ENCODE data around the gene CAPS. TPM values are rescaled to one million over a fixed set of nuclear protein-coding genes. Genes with fewer than 3 reads are reported as not detected.
"Not testable (repeated sequence)": the region's sequence is repeated elsewhere in the genome, so short reads cannot be mapped to it uniquely, and the experiment has no call there.

Gene CAPS
- 10.6 TPM for total RNA-seq

DNA sequence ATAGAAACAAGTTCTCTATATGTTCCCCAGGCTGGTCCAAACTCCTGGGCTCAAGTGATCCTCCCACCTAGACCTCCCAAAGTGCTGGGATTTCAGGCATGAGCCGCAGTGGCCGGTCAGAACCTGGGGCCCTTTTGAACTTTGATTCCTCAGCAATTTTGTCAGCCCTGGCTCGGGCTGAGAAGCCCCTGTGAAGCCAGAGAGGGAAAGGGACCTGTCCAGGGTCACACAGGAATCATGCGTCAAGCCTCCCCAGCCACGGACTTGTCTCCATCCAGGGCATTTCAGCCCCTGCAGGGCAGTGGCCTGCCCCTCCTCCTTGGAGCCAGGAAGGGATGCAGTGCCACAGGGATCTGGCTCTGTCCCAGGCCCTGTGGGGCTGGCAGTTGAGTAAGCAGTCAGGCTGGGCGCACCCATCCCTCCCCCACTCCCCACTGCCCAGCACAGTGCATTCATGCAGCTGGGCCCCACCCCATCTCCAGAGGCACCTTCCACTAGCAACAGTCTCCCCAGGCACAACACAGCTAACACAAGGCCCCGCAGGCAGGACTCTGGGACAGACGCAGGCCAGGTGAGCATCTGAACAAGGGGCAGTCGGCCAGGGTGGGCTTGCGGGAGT, at the start of gene CAPS:
Gene CAPS (plus strand): TSS at position 516 of the 619 bp plus-strand sequence. CDS start 153 bp downstream, outside the sequence.
- H3K4me1 ChIP-seq (ENCODE audit: insufficient read depth, low read length): no peaks in the 10 kb centered on the region
- H3K27me3 ChIP-seq (ENCODE audit: insufficient read depth, low read length): no peaks in the 10 kb centered on the region
- H3K9me3 ChIP-seq (ENCODE audit: low read depth, low read length): no peaks in the 10 kb centered on the region
- no peak within 1 kb of the TSS for H3K4me3 ChIP-seq (ENCODE audit: low read length)

GRCh38 chr19:5864725-5865486, 49.1 kb upstream of the CAPS start:
- Histone ChIP-seq H3K4me3 (ENCODE audit: low read length) (no peak overlapping the region), H3K4me1 (ENCODE audit: insufficient read depth, low read length) (no peaks in the 10 kb centered on the region), H3K27me3 (ENCODE audit: insufficient read depth, low read length) (no peaks in the 10 kb centered on the region), H3K9me3 (ENCODE audit: low read depth, low read length) (no peaks in the 10 kb centered on the region)

- Histone ChIP-seq H3K4me3 (ENCODE audit: low read length) (no peak overlapping the region), H3K4me1 (ENCODE audit: insufficient read depth, low read length) (no peaks in the 10 kb centered on the region), H3K9me3 (ENCODE audit: low read depth, low read length) (no peaks in the 10 kb centered on the region)
Measured at GRCh38 chr19:5865772-5866171, 48.3 kb upstream of the CAPS start.

GRCh38 chr19:5867201-5868136, 46.6 kb upstream of the CAPS start:
- Histone ChIP-seq H3K4me3 (ENCODE audit: low read length) (no peak overlapping the region), H3K4me1 (ENCODE audit: insufficient read depth, low read length) (no peaks in the 10 kb centered on the region), H3K27me3 (ENCODE audit: insufficient read depth, low read length) (no peaks in the 10 kb centered on the region), H3K9me3 (ENCODE audit: low read depth, low read length) (no peaks in the 10 kb centered on the region)

More at GRCh38 chr19:5865772-5866171, 48.3 kb upstream of the CAPS start:
- H3K27me3 ChIP-seq (ENCODE audit: insufficient read depth, low read length): no peaks in the 10 kb centered on the region

DNA sequence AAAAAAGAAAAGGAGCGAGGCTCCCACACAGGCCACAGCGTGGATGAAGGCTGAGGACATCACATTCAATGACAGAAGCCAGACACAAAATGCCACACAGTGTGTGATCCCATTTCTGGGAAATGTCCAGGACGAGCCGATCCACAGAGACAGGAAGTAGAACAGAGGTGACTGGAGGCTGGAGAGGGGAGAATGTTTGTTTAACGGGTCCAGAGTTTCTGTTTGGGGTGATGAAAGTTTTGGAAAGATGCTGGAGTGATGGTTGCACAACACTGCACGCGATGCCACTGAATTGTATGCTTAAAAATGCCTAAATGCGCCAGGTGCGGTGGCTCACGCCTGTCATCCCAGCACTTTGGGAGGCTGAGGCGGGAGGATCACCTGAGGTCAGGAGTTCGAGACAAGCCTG, 43.1 kb upstream of the CAPS start:
- H3K9me3 ChIP-seq (ENCODE audit: low read depth, low read length): no peaks in the 10 kb centered on the region
- no peak overlapping the region for H3K4me3 ChIP-seq (ENCODE audit: low read length)
- H3K27me3 ChIP-seq (ENCODE audit: insufficient read depth, low read length): no peaks in the 10 kb centered on the region
- no peaks in the 10 kb centered on the region for H3K4me1 ChIP-seq (ENCODE audit: insufficient read depth, low read length)

DNA sequence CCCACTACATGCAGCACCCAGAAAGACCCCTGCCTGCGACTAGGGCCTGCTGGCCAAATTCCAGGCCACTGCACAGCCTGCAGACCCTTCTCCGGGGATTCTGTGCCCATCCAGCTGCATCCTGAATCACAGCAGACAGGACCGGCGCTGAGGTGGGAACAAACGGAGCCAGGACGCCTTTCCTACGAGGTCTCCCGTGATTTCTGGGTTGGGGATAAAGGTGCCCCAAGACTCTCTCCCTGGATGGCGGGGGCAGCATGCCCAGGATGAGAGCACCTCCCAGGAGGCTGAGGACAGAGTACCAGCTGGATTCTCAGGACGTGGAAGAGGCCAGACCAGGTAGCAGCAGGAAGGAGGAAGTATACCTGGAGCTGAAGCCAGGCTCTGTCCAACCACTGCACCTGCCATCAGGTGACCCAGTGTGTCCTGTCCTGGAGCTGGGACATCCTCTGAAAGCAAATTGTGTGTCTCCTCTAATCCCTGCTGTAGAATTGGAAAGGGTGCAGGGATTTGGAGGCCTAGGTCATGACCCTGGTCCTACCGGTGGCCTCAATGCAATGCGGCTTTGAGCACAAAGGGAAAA, 40.3 kb upstream of the CAPS start:
- no peak overlapping the region for H3K4me3 ChIP-seq (ENCODE audit: low read length)
- H3K27me3 ChIP-seq (ENCODE audit: insufficient read depth, low read length): no peaks in the 10 kb centered on the region
- no peaks in the 10 kb centered on the region for H3K9me3 ChIP-seq (ENCODE audit: low read depth, low read length)
- no peaks in the 10 kb centered on the region for H3K4me1 ChIP-seq (ENCODE audit: insufficient read depth, low read length)

- not testable (repeated sequence) for H3K27me3 ChIP-seq (ENCODE audit: insufficient read depth, low read length); H3K4me1 ChIP-seq (ENCODE audit: insufficient read depth, low read length); H3K4me3 ChIP-seq (ENCODE audit: low read length); H3K9me3 ChIP-seq (ENCODE audit: low read depth, low read length)
Measured at GRCh38 chr19:5874496-5874895, 39.6 kb upstream of the CAPS start.

- peaks cover 7% of the 10 kb centered on the region for H3K27me3 ChIP-seq (ENCODE audit: insufficient read depth, low read length)
- no peak overlapping the region for H3K4me3 ChIP-seq (ENCODE audit: low read length)
- no peaks in the 10 kb centered on the region for H3K4me1 ChIP-seq (ENCODE audit: insufficient read depth, low read length)
- H3K9me3 ChIP-seq (ENCODE audit: low read depth, low read length): no peaks in the 10 kb centered on the region
Measured at GRCh38 chr19:5877427-5877826, 36.6 kb upstream of the CAPS start.

DNA sequence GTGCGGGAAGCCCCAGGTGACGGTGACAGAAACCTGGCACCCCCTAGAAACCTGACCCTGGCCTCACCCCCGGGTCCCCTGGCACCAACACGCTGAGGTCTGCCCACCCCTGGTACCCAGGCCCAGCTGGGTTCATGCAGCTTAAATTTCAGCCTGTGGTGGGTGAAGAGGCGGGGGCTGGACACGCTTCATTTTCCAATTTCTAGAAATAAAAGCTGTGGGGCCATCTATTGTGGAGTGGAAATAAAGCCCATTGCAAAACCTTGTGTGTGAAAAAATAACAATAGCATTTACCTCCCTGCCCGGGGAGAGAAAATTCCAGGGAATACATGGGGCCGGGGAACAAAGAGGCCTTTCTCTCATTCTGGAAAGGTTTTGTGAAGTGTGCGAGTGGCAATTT, 36.2 kb upstream of the CAPS start:
- peaks cover 7% of the 10 kb centered on the region for H3K27me3 ChIP-seq (ENCODE audit: insufficient read depth, low read length)
- no peaks in the 10 kb centered on the region for H3K4me1 ChIP-seq (ENCODE audit: insufficient read depth, low read length)
- H3K4me3 ChIP-seq (ENCODE audit: low read length): no peak overlapping the region
- no peaks in the 10 kb centered on the region for H3K9me3 ChIP-seq (ENCODE audit: low read depth, low read length)

- Histone ChIP-seq H3K27me3 (ENCODE audit: insufficient read depth, low read length) (peaks cover 7% of the 10 kb centered on the region), H3K9me3 (ENCODE audit: low read depth, low read length) (no peaks in the 10 kb centered on the region), H3K4me3 (ENCODE audit: low read length) (no peak overlapping the region), H3K4me1 (ENCODE audit: insufficient read depth, low read length) (no peaks in the 10 kb centered on the region)
Measured at GRCh38 chr19:5880196-5880595, 33.9 kb upstream of the CAPS start.

- H3K9me3 ChIP-seq (ENCODE audit: low read depth, low read length): no peaks in the 10 kb centered on the region
- H3K27me3 ChIP-seq (ENCODE audit: insufficient read depth, low read length): peaks cover 7% of the 10 kb centered on the region
- no peak overlapping the region for H3K4me3 ChIP-seq (ENCODE audit: low read length)
- H3K4me1 ChIP-seq (ENCODE audit: insufficient read depth, low read length): no peaks in the 10 kb centered on the region
Measured at GRCh38 chr19:5880604-5881078, 33.4 kb upstream of the CAPS start.

GRCh38 chr19:5881543-5882299, 32.3 kb upstream of the CAPS start:
- no peaks in the 10 kb centered on the region for H3K9me3 ChIP-seq (ENCODE audit: low read depth, low read length)
- peaks cover 7% of the 10 kb centered on the region for H3K27me3 ChIP-seq (ENCODE audit: insufficient read depth, low read length)
- no peak overlapping the region for H3K4me3 ChIP-seq (ENCODE audit: low read length)
- no peaks in the 10 kb centered on the region for H3K4me1 ChIP-seq (ENCODE audit: insufficient read depth, low read length)

DNA sequence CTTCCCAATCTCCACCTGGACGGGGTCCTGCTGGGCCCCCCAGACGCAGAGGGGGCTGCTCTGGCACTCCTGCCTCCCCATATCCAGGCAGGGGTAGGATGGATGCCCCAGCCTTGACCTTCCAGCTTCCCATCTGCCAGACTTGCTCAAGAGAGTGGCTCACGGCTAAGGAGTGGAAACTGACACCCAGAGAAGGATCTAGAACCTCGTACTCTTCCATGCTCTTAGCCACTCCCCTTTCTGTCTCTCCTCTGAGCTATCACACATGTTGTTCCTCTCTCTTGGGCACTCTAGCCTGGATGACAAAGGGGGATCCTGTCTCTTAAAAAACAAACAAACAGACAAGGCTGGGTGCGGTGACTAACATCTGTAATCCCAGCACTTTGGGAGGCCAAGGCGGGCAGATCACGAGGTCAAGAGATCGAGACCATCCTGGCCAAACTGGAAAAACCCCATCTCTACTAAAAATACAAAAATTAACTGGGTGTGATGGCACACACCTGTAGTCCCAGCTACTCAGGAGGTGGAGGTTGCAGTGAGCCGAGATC, 31.6 kb upstream of the CAPS start:
- no peaks in the 10 kb centered on the region for H3K9me3 ChIP-seq (ENCODE audit: low read depth, low read length)
- no peaks in the 10 kb centered on the region for H3K4me1 ChIP-seq (ENCODE audit: insufficient read depth, low read length)
- no peak overlapping the region for H3K4me3 ChIP-seq (ENCODE audit: low read length)
- peaks cover 7% of the 10 kb centered on the region for H3K27me3 ChIP-seq (ENCODE audit: insufficient read depth, low read length)
